ENCODE measurements around the gene NISCH. TPM values are rescaled to one million over a fixed set of nuclear protein-coding genes. Genes with fewer than 3 reads are reported as not detected.

The NISCH gene
- total RNA-seq, 1 experiment from 2014 or later: 104 TPM

GRCh38 chr3:52446631-52447511, 8.5 kb upstream of the NISCH start:
- peak; percentile 88 for DNase-seq
- Histone ChIP-seq H2AFZ (ENCODE audit: low read length) (no peak overlapping the region), H4K91ac (ENCODE audit: insufficient read length, low read depth, low read length) (no peak overlapping the region), H3K23me2 (ENCODE audit: insufficient read length, low read depth, low read length, poor library complexity, severe bottlenecking) (no peaks in the 10 kb centered on the region), H2BK5ac (ENCODE audit: insufficient read length, low read length) (no peak overlapping the region), H3K4me1 (ENCODE audit: insufficient read depth, low read length) (no peaks in the 10 kb centered on the region; the same call in 1 of the 2 replicates), H3K9me3 (ENCODE audit: control insufficient read depth, low read depth, low read length) (no peaks in the 10 kb centered on the region), H2BK20ac (ENCODE audit: low read depth, low read length, poor library complexity, severe bottlenecking) (no peak overlapping the region), H2BK120ac (ENCODE audit: low read depth, low read length, poor library complexity, severe bottlenecking) (no peak overlapping the region), H2AK5ac (ENCODE audit: insufficient read length, low read length) (no peak overlapping the region), H3K4me2 (ENCODE audit: insufficient read depth, insufficient read length, low read length) (no peak overlapping the region), H3K79me2 (ENCODE audit: insufficient read depth, low read length) (no peaks in the 10 kb centered on the region), H4K20me1 (ENCODE audit: control insufficient read depth, insufficient read depth, insufficient read length) (no peaks in the 10 kb centered on the region), H3K23ac (ENCODE audit: insufficient read length, low read depth, low read length) (no peak overlapping the region), H3K18ac (ENCODE audit: insufficient read length, low read depth, low read length) (peak overlapping the region; percentile 35), H3K14ac (ENCODE audit: insufficient read depth, low read length) (no peak overlapping the region), H3K27ac (ENCODE audit: insufficient read length, low read depth, low read length) (no peak overlapping the region), H2BK12ac (ENCODE audit: insufficient read length, low read depth, low read length) (no peak overlapping the region), H3K4ac (ENCODE audit: low read depth, low read length) (no peak overlapping the region), H3T11ph (ENCODE audit: low read length) (no peak overlapping the region), H3K79me1 (ENCODE audit: insufficient read depth, low read depth, low read length, poor library complexity, severe bottlenecking) (no peaks in the 10 kb centered on the region), H4K8ac (replicated peaks; ENCODE audit: insufficient read length, low read depth, low read length) (no peak overlapping the region), H3K9ac (ENCODE audit: extremely low read depth, insufficient read length, low read length) (peak overlapping the region; percentile 10), H3K27me3 (ENCODE audit: insufficient read depth, low read length) (no peaks in the 10 kb centered on the region), H2BK15ac (ENCODE audit: low read depth, low read length) (no peak overlapping the region), H4K5ac (ENCODE audit: insufficient read length, low read depth, low read length) (no peak overlapping the region), H3K56ac (ENCODE audit: insufficient read length, low read depth, low read length) (no peak overlapping the region)
- Mint-ChIP-seq H3K36me3 (ENCODE audit: insufficient read depth in 1 of 3, low read depth in 3 of 3) (no peaks in the 10 kb centered on the region; a peak in 1 of 7 replicates), H3K4me3 (0 out of 5 replicates have a peak overlapping the region, but pooled peaks of 1 of the 2 experiments have one; percentile 5), H3K4me1 (peaks cover 21 to 24% of the 10 kb centered on the region in 2 experiments), H3K27ac (peak overlapping the region in 2 of 3 experiments; percentile 63 to 69; a peak in 3 of 7 replicates), H3K9me3 (no peaks in the 10 kb centered on the region), H3K27me3 (ENCODE audit: low read depth) (peaks cover 6% of the 10 kb centered on the region)
- peak; percentile 100 for TF ChIP-seq CTCF (conservative IDR thresholded peaks at IDR 0.05)
- no CpG with 5 or more reads among the region's 13 CpGs for WGBS (ENCODE audit: extremely low coverage, insufficient read length, low lambda C conversion rate)

Measured in H9 (cell line).